Measurements from ENCODE around the gene ADRA1B.

GRCh38 chr5:159903131-159903530 is 13.2 kb upstream of the ADRA1B start:
- TF ChIP-seq CTCF (IDR thresholded peaks at IDR 0.05) (no peak), POLR2A (IDR thresholded peaks at IDR 0.05) (no peak)
